Pancreas (tissue), 10 donors: Measurements from ENCODE around the gene AUTS2. TPM values are rescaled to one million over a fixed set of nuclear protein-coding genes. Genes with fewer than 3 reads are reported as not detected.

Source experiments
- ATAC-seq, 4 donors: fragments of 200-7000 bp; cut with Tn5 transposase; one replicate each; pipeline versions ENCODE4 v1.8.0 to v1.9.1; 2020; ENCODE audit warnings: mild to moderate bottlenecking in 4 of 4, moderate library complexity in 4 of 4
- DNase-seq, 6 donors: peaks; one replicate each; pipeline ENCODE4 v3.0.0-alpha.2; 2020
- FAIRE-seq: peaks from 2 replicates; lab custom pipeline; 2012; peaks lifted over from hg19 to GRCh38; lab: Jason Lieb, UNC
- H3K27ac ChIP-seq, 4 donors: fragments of 200-600 bp; sonication (generic); 1 replicate in 3 of 4; 2 replicates in 1 of 4; pipeline versions ENCODE4 v1.5.0 to v1.8.0; 2020
- H3K27me3 ChIP-seq, 4 donors: fragments of 200-600 bp; one replicate each; pipeline ENCODE4 v1.8.0; 2021
- H3K36me3 ChIP-seq, 3 donors: fragments of 200-600 bp; sonication (generic) in 1 of 3; one replicate each; pipeline versions ENCODE4 v1.5.0 to v1.8.0; 2020 to 2021
- H3K4me1 ChIP-seq, 3 donors: fragments of 200-600 bp; one replicate each; pipeline ENCODE4 v1.8.0; 2021
- H3K4me3 ChIP-seq, 4 donors: fragments of 200-600 bp; sonication (generic) in 2 of 4; one replicate each; pipeline versions ENCODE4 v1.5.0 to v1.8.0; 2020 to 2021
- H3K9me3 ChIP-seq, 4 donors: fragments of 200-600 bp; one replicate each; pipeline ENCODE4 v1.8.0; 2021
- CTCF ChIP-seq, 4 donors: fragments of 200-600 bp; sonication (generic) in 3 of 4; IDR thresholded peaks; one replicate each; pipeline versions ENCODE4 v1.5.0 to v1.8.0; 2021; ENCODE audit warnings: antibody characterized with exemption in 4 of 4
- WGBS, 2 donors: extraction: QIAGEN DNeasy Blood & Tissue Kit; methylation state at CpG; one replicate each; pipeline ENCODE4 v1.1.7; 2013; 5-methylcytosine and 5-hydroxymethylcytosine counted together
- intact Hi-C, 3 donors: fragments of 100-400 bp; cut with DNase I; formaldehyde crosslinking; loops; one replicate each; pipeline versions ENCODE4 v1.11.1 to v1.14.2; 2022
- polyA plus RNA-seq, 2 donors: library from polyadenylated mRNA; stranded (reverse); fragments of 200-250 nt; gene quantifications; one replicate each; pipeline ENCODE4 v1.2.3, GENCODE V29; 2013
- total RNA-seq, 6 donors: library from RNA; stranded (reverse); fragmentation: NEBNext Ultra II Directional in 4 of 6; extraction: Animal tissue kit (Norgen Biotek cat#: 25700) in 4 of 6; gene quantifications; one replicate each; pipeline versions ENCODE4 v1.2.1 to v1.2.4, GENCODE V29; 2021 to 2023
- donor health status: healthy with polysubstance abuse.
- donor health status: DM: no; HTN: no; CAD: no; lungs with moderate emphysema.
- donor health status: DM: no; HTN: no; CAD: no.
- donor health status: control.
- donor health status: control.
- donor health status: Bipolar disorder and iron deficiency.
- donor health status: DM: yes; HTN: yes; CAD: no.
- donor health status: DM: no; HTN: no; CAD: no.
- donor health status: DM: no; HTN: no; CAD: no.
- donor health status: DM: yes; HTN: yes; CAD: no.

AUTS2 gene
- total and polyA plus RNA-seq, 8 donors: 5.8 to 16.8 (median 9.9) TPM

GRCh38 chr7:70448312-70448906 lies 850.1 kb downstream of the AUTS2 start:
- DNase-seq: no peak
- intact Hi-C loops: no loop called here
- Histone ChIP-seq H3K36me3 (no peaks in the 10 kb centered on the region), H3K4me1 (no peaks in the 10 kb centered on the region), H3K9me3 (no peaks in the 10 kb centered on the region), H3K27ac (no peak overlapping the region), H3K4me3 (no peak overlapping the region), H3K27me3 (no peaks in the 10 kb centered on the region)
- TF ChIP-seq CTCF (IDR thresholded peaks at IDR 0.05): no peak
- 68 to 75% methylated on average over 4 of the region's 4 CpGs for WGBS, 2 donors
- no peak for FAIRE-seq
- ATAC-seq: no peak

- DNase-seq (no peak), FAIRE-seq (no peak), ATAC-seq (no peak)
- H3K27ac ChIP-seq: no peak overlapping the region
- H3K4me3 ChIP-seq: no peak overlapping the region
- H3K9me3 ChIP-seq: no peaks in the 10 kb centered on the region
- TF ChIP-seq CTCF (IDR thresholded peaks at IDR 0.05): no peak
- no peaks in the 10 kb centered on the region for H3K36me3 ChIP-seq
- WGBS, 2 donors: 68 to 71% methylated on average over 2 of the region's 2 CpGs
- no peaks in the 10 kb centered on the region for H3K27me3 ChIP-seq
- H3K4me1 ChIP-seq: no peaks in the 10 kb centered on the region
- intact Hi-C loops: no loop called here
Measured at GRCh38 chr7:70450731-70451130, 852.5 kb downstream of the AUTS2 start.

- TF ChIP-seq CTCF (IDR thresholded peaks at IDR 0.05): no peak
- Histone ChIP-seq H3K4me3 (no peak overlapping the region), H3K27me3 (no peaks in the 10 kb centered on the region), H3K27ac (no peak overlapping the region), H3K36me3 (no peaks in the 10 kb centered on the region), H3K4me1 (no peaks in the 10 kb centered on the region), H3K9me3 (no peaks in the 10 kb centered on the region)
- FAIRE-seq (no peak), DNase-seq (no peak), ATAC-seq (no peak)
- intact Hi-C loops: no loop called here
- 90 to 94% methylated on average over 2 of the region's 2 CpGs for WGBS, 2 donors
Measured at GRCh38 chr7:70455925-70456324, 857.6 kb downstream of the AUTS2 start.

GRCh38 chr7:70456719-70457118 lies 858.4 kb downstream of the AUTS2 start:
- no peaks in the 10 kb centered on the region for H3K27me3 ChIP-seq
- TF ChIP-seq CTCF (IDR thresholded peaks at IDR 0.05): no peak
- no peak overlapping the region for H3K27ac ChIP-seq
- no peak for FAIRE-seq
- H3K9me3 ChIP-seq: no peaks in the 10 kb centered on the region
- no peaks in the 10 kb centered on the region for H3K4me1 ChIP-seq
- WGBS, 2 donors: 92 to 94% methylated on average over 4 of the region's 4 CpGs
- ATAC-seq: no peak
- no peak for DNase-seq
- H3K4me3 ChIP-seq: no peak overlapping the region
- H3K36me3 ChIP-seq: no peaks in the 10 kb centered on the region
- intact Hi-C loops: no loop called here

GRCh38 chr7:70457482-70457881 lies 859.2 kb downstream of the AUTS2 start:
- H3K4me1 ChIP-seq: no peaks in the 10 kb centered on the region
- intact Hi-C loops: no loop called here
- FAIRE-seq (no peak), DNase-seq (no peak), ATAC-seq (no peak)
- no peaks in the 10 kb centered on the region for H3K9me3 ChIP-seq
- TF ChIP-seq CTCF (IDR thresholded peaks at IDR 0.05): no peak
- no peaks in the 10 kb centered on the region for H3K36me3 ChIP-seq
- 81 to 88% methylated on average over 3 of the region's 3 CpGs for WGBS, 2 donors
- H3K27ac ChIP-seq: no peak overlapping the region
- H3K27me3 ChIP-seq: no peaks in the 10 kb centered on the region
- H3K4me3 ChIP-seq: no peak overlapping the region
